Gastroesophageal sphincter (tissue), 4 donors: ENCODE data around the gene ZNF292. TPM values are rescaled to one million over a fixed set of nuclear protein-coding genes. Genes with fewer than 3 reads are reported as not detected.
"Not testable (repeated sequence)": the region's sequence is repeated elsewhere in the genome, so short reads cannot be mapped to it uniquely, and the experiment has no call there.

Experiments
- ATAC-seq: fragments of 150-250 bp; one replicate; pipeline ENCODE4 v1.9.1; 2016; ENCODE audit warnings: mild to moderate bottlenecking, moderate library complexity
- H3K27ac ChIP-seq, 4 donors: fragments of 200-600 bp; sonication (generic) in 3 of 4; 1 replicate in 3 of 4; 2 replicates in 1 of 4; pipeline ENCODE4 v1.5.1; 2016 to 2019
- H3K27me3 ChIP-seq: fragments of 200-600 bp; sonication (generic); one replicate; pipeline ENCODE4 v1.5.1; 2019
- H3K36me3 ChIP-seq, 2 donors: fragments of 200-600 bp; sonication (generic); one replicate each; pipeline ENCODE4 v1.5.1; 2019; ENCODE audit warnings: control low read depth in 1 of 2
- H3K4me1 ChIP-seq, 3 donors: fragments of 200-600 bp; sonication (generic); 1 replicate in 2 of 3; 2 replicates in 1 of 3; pipeline ENCODE4 v1.5.1; 2016 to 2019; ENCODE audit warnings: control low read depth in 2 of 3
- H3K4me3 ChIP-seq, 2 donors: fragments of 200-600 bp; sonication (generic); one replicate each; pipeline ENCODE4 v1.5.1; 2019; ENCODE audit warnings: mild to moderate bottlenecking in 1 of 2, moderate library complexity in 1 of 2
- H3K9me3 ChIP-seq, 3 donors: fragments of 200-600 bp; sonication (generic); one replicate each; pipeline ENCODE4 v1.5.1; 2017 to 2019; ENCODE audit warnings: control low read depth in 2 of 3
- EP300 ChIP-seq: sonication (generic); formaldehyde crosslinking; IDR thresholded peaks from one replicate; pipeline ENCODE4 v1.6.1; 2017; ENCODE audit warnings: antibody characterized with exemption, mild to moderate bottlenecking
- POLR2A ChIP-seq, 2 donors: fragments of 450-650 bp; IDR thresholded peaks; one replicate each; pipeline ENCODE4 v1.6.1; 2017; ENCODE audit warnings: antibody characterized with exemption in 2 of 2, mild to moderate bottlenecking in 2 of 2, moderate library complexity in 1 of 2
- POLR2AphosphoS5 ChIP-seq: sonication (generic); formaldehyde crosslinking; IDR thresholded peaks from one replicate; pipeline ENCODE4 v1.6.1; 2017; ENCODE audit warnings: antibody characterized with exemption
- WGBS, 2 donors: methylation state at CpG; one replicate each; pipeline ENCODE4 v1.1.5; 2018; ENCODE audit warnings: low coverage in 1 of 2; 5-methylcytosine and 5-hydroxymethylcytosine counted together
- total RNA-seq, 4 donors: library from RNA; depleted of rRNA; stranded (reverse); fragments of >200 nt; gene quantifications; one replicate each; pipeline ENCODE4 v1.1.0, GENCODE V29; 2016
- TF ChIP-seq, protein P1 (sequence below), 4 experiments: fragments of 200-600 bp in 2 of 4; fragments of 450-650 bp in 2 of 4; sonication (generic) in 1 of 4; IDR thresholded peaks; one replicate each; pipeline ENCODE4 v1.5.1; 2017 to 2019; ENCODE audit warnings: antibody characterized with exemption in 4 of 4, mild to moderate bottlenecking in 2 of 4, moderate library complexity in 2 of 4

The ZNF292 gene
- total RNA-seq, 4 donors from 2014 or later: 23.9 to 82.3 (median 54.5) TPM

DNA sequence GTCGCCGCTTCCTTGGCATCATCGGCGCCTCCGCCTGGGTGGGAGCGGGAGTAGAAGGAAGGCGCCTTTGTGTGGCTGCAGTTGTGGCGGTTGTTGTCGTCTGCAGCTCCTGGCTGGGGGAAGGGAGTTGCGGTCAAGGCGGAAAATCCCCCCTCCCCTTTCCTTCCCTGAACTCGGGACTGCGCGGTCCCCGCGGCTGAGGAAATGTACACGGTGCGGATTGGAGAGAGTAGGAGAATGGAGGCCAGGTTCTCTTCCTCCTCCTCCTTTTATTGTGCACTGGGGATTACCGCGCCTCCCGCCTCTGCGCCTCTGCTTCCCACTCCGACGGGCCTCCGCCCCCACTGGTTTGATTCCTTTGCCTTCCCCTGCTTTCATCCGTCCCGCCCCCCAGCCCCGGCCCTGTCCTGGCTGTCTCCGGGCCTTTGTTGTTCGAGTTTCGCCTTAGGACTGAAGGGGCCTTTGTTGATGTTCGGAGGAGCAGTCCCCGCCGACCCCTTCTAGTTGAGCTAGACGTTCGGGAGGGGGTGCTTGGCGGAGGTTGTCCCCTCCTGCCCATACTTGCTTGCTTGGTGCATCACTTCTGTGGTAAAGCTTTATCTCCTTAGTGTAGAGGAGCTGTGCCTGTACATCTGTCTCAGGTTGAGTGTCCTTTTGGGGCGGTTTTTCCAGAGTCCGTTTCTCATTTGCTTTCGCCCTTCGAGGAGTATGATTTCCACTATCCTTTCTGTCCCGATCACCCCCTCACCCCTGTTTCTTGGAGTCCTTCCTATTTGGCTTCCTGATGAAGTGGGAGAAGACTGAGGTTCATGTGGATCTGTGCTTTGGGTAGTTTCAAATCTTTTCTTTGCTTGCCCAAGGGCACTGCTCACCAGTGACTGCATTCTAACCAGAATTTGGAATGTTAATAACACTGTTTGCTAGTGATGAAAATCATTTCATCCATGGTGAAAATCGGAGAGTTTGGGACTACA is 764 bp downstream of the ZNF292 start:
- no peak for TF ChIP-seq EP300
- no peak for TF ChIP-seq POLR2AphosphoS5
- no peak for TF ChIP-seq POLR2A (IDR thresholded peaks at IDR 0.05)
- TF ChIP-seq, protein P1, sequence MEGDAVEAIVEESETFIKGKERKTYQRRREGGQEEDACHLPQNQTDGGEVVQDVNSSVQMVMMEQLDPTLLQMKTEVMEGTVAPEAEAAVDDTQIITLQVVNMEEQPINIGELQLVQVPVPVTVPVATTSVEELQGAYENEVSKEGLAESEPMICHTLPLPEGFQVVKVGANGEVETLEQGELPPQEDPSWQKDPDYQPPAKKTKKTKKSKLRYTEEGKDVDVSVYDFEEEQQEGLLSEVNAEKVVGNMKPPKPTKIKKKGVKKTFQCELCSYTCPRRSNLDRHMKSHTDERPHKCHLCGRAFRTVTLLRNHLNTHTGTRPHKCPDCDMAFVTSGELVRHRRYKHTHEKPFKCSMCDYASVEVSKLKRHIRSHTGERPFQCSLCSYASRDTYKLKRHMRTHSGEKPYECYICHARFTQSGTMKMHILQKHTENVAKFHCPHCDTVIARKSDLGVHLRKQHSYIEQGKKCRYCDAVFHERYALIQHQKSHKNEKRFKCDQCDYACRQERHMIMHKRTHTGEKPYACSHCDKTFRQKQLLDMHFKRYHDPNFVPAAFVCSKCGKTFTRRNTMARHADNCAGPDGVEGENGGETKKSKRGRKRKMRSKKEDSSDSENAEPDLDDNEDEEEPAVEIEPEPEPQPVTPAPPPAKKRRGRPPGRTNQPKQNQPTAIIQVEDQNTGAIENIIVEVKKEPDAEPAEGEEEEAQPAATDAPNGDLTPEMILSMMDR (IDR thresholded peaks at IDR 0.05): no peak
- no peaks in the 10 kb centered on the region for H3K9me3 ChIP-seq
- H3K36me3 ChIP-seq: no peaks in the 10 kb centered on the region
- peaks cover 0 to 75% (median 14%) of the 10 kb centered on the region in 3 donors for H3K4me1 ChIP-seq
- H3K4me3 ChIP-seq: peak overlapping the region; percentile 70 to 85
- peak; percentile 1 for ATAC-seq
- 0% methylated on average over 7 to 19 of the region's 43 CpGs for WGBS, 2 donors
- peak overlapping the region; percentile 66 to 99 (median 92) for H3K27ac ChIP-seq
- no peaks in the 10 kb centered on the region for H3K27me3 ChIP-seq

DNA sequence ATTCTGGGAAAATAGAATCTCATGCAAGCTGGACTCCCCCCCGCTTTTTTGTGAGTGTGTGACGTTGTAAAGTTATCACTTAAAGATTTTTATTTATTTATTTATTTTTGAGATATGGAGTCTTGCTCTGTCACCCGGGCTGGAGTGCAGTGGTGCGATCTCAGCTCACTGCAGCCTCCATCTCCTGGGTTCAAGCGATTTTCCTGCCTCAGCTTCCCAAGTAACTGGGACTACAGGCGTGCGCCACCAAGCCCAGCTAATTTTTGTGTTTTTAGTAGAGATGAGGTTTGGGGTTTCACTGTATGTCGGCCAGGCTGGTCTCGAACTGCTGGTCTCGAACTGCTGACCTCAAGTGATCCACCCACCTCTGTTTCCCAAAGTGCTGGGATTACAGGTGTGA is 2.2 kb downstream of the ZNF292 start:
- not testable (repeated sequence) for H3K27ac ChIP-seq, H3K9me3 ChIP-seq

DNA sequence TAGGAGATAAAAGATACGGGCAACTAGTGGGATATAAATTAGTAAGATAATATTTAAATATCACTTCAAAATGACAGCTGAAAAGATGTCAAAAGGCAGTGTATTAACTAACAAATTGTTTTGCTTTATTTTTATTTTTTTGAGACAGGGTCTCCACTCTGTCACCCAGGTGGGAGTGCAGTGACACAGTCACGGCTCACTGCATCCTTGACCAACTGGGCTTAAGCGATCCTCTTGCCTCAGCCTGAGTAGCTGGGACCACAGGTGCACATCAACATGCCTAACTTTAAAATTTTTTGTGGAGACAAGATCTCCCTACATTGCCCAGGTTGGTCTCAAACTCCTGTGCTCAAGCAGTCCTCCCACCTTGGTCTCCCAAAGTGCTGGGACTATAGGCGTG is 5.9 kb downstream of the ZNF292 start:
- Histone ChIP-seq H3K4me3 (no peak overlapping the region), H3K4me1 (peaks cover 0 to 72% (median 12%) of the 10 kb centered on the region in 3 donors), H3K36me3 (no peaks in the 10 kb centered on the region), H3K9me3 (no peaks in the 10 kb centered on the region), H3K27ac (no peak overlapping the region), H3K27me3 (no peaks in the 10 kb centered on the region)
- TF ChIP-seq EP300: no peak
- TF ChIP-seq, protein P1 (IDR thresholded peaks at IDR 0.05): no peak
- TF ChIP-seq POLR2AphosphoS5: no peak
- no peak for TF ChIP-seq POLR2A (IDR thresholded peaks at IDR 0.05)
- 82 to 90% methylated on average over 4 of the region's 4 CpGs for WGBS, 2 donors
- ATAC-seq: no peak

More for the DNA sequence above, 2.2 kb downstream of the ZNF292 start:
- 70 to 83% methylated on average over 5 to 6 of the region's 10 CpGs for WGBS, 2 donors
- not testable (repeated sequence) for H3K36me3 ChIP-seq, H3K27me3 ChIP-seq, ATAC-seq, H3K4me3 ChIP-seq
- peaks cover 0 to 78% (median 21%) of the 10 kb centered on the region in 3 donors for H3K4me1 ChIP-seq

DNA sequence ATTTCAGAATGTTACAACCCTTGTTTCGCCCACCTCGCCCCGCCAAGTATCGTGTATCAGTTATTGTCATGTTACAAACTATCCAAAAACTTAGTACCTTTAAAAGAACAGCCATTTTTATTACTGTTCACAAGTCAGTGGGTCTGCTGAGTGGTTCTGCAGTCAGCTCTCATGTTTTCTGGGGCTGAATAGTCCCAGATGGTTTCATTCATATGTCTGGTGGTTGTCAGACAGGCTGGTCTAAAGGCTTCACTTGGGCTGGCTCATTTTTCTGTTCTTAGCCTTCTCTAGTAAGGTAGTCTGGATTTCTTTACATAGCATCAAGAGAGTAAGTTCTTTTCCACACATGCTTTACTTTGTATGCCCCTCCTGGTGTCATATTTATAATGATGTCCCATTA is 8.6 kb downstream of the ZNF292 start:
- Histone ChIP-seq H3K27ac (no peak overlapping the region), H3K27me3 (no peaks in the 10 kb centered on the region), H3K9me3 (no peaks in the 10 kb centered on the region), H3K4me3 (no peak overlapping the region), H3K36me3 (no peaks in the 10 kb centered on the region), H3K4me1 (peaks cover 0 to 63% (median 7%) of the 10 kb centered on the region in 3 donors)
- no peak for TF ChIP-seq POLR2A (IDR thresholded peaks at IDR 0.05)
- WGBS, 2 donors: 78 to 86% methylated on average over 4 of the region's 4 CpGs
- ATAC-seq: no peak

DNA sequence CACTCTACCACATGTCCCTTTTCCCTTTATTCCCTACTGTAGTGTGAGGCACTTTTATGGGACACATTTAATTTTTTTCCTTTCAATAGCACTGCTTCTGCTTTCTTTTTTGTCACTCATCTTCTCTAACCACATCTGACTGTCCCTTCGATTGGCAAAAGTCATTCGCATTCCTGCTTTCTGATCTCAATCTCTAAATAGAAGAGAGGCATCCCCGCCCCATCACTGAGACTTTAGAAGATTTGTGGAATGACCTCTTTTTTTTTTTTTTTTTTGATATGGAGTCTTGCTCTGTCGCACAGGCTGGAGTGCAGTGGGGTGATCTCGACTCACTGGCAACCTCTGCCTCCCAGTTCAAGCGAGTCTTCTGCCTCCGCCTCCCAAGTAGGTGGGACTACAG is 9.1 kb downstream of the ZNF292 start:
- H3K27ac ChIP-seq: no peak overlapping the region
- no peak for ATAC-seq
- H3K4me1 ChIP-seq: peaks cover 0 to 68% (median 7%) of the 10 kb centered on the region in 3 donors
- 84 to 90% methylated on average over 2 to 6 of the region's 7 CpGs for WGBS, 2 donors
- H3K9me3 ChIP-seq: no peaks in the 10 kb centered on the region
- no peak overlapping the region for H3K4me3 ChIP-seq
- H3K27me3 ChIP-seq: no peaks in the 10 kb centered on the region
- no peak for TF ChIP-seq EP300
- no peak for TF ChIP-seq POLR2A (IDR thresholded peaks at IDR 0.05)
- TF ChIP-seq, protein P1 (IDR thresholded peaks at IDR 0.05): no peak
- TF ChIP-seq POLR2AphosphoS5: no peak
- no peaks in the 10 kb centered on the region for H3K36me3 ChIP-seq

DNA sequence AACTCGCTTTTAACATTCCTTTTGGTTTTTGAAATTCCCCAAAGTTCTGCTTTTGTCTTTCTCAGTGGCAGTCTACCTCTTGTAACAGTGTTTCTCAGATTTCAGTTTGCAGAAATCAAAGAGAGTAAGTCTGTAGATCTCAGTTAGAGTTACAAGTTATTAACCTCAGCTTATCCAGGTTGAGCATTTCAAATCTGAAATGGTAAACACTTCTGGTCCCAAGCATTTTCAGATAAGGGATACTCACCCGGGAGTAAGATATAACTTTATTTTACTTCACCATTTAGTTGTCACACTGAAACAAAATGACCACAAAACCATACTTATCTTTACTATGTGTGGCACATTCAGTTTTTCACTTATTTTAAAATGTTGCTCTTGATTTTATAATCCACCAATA is 9.8 kb downstream of the ZNF292 start:
- WGBS, 2 donors: 56 to 81% methylated on average over 2 of the region's 2 CpGs
- Histone ChIP-seq H3K27ac (no peak overlapping the region), H3K27me3 (no peaks in the 10 kb centered on the region), H3K36me3 (no peaks in the 10 kb centered on the region), H3K4me1 (peaks cover 0 to 68% (median 7%) of the 10 kb centered on the region in 3 donors), H3K9me3 (no peaks in the 10 kb centered on the region), H3K4me3 (no peak overlapping the region)
- TF ChIP-seq, protein P1 (IDR thresholded peaks at IDR 0.05): no peak
- no peak for TF ChIP-seq POLR2A (IDR thresholded peaks at IDR 0.05)
- no peak for TF ChIP-seq POLR2AphosphoS5
- no peak for TF ChIP-seq EP300
- ATAC-seq: no peak
